GM21786 (cell line): Measurements from ENCODE around the gene CHFR.
"Not testable (repeated sequence)": the region's sequence is repeated elsewhere in the genome, so short reads cannot be mapped to it uniquely, and the experiment has no call there.

Experiments
- ATAC-seq: cut with Tn5 transposase; IDR thresholded peaks from one replicate; pipeline ENCODE4 v1.9.1; 2021; ENCODE audit not compliant: unreplicated experiment

CHFR gene

GRCh38 chr12:132812631-132813305, 74.6 kb downstream of the CHFR start:
- ATAC-seq = no peak

DNA sequence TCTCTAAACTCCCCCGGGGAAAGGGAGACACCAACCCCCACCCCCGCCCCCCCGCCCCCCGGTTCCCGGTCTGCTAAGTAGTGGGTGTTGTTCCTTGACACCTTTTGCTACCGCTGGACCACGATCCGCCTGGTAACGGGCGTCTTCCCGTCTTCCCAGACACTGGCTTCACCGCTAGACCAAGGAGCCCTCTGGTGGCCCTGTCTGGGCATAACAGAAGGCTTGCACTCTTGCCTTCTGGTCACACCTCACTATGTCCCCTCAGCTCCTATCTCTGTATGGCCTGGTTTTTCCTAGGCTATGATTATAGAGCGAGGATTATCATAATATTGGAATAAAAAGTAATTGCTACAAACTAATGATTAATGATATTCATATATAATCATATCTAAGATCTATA, 78.0 kb downstream of the CHFR start:
- not testable (repeated sequence) for ATAC-seq

GRCh38 chr12:132807295-132808092, 79.9 kb downstream of the CHFR start:
- ATAC-seq = no peak

GRCh38 chr12:132806857-132807256, 80.5 kb downstream of the CHFR start:
- no peak for ATAC-seq

- no peak for ATAC-seq
These were observed 83.0 kb downstream of the CHFR start for GRCh38 chr12:132804426-132804861.

- ATAC-seq = no peak
These were observed 83.5 kb downstream of the CHFR start for GRCh38 chr12:132803888-132804287.

GRCh38 chr12:132803125-132803524, 84.3 kb downstream of the CHFR start:
- no peak for ATAC-seq

GRCh38 chr12:132801741-132802140, 85.7 kb downstream of the CHFR start:
- no peak for ATAC-seq

GRCh38 chr12:132798836-132799235, 88.6 kb downstream of the CHFR start:
- ATAC-seq = no peak

GRCh38 chr12:132797820-132798570, 89.4 kb downstream of the CHFR start:
- ATAC-seq = no peak

DNA sequence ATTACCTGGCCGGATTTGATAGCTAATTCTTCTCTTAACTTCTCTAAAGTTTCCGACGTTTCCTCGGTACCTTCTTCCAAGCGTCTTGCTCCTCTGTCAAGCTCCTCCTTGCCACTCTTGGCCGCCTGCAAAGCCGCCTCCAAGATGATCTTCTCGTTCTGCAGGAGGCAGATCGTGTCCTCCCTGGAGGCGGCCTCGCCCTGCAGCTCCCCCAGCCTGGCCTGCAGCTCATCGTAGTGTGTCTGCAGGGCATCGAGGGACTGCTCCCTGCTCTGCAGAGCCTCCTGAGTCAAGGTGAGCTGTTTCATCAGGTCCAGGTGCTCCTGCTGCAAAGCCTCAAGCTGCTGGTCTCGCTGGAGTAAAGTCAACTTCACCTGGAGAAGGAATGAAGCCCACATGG, 91.6 kb downstream of the CHFR start:
- no peak for ATAC-seq

DNA sequence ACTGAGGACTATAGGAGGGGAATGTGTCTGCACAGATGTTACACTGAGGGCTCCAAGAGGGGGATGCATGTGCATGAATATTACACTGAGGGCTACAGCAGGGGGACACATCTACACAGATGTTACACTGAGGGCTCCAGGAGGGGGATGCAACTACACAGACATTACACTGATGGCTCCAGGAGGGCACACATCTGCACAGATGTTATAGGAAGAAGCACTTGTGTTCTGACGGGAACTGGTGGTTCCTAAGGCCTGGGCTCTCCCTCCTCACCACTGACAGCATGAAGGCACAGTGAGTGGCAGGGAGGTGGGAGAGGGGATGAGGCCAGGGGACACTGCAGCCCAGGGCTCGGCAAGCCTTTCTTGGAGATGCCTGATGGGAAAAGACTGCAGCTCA, 95.5 kb downstream of the CHFR start:
- not testable (repeated sequence) for ATAC-seq

- no peak for ATAC-seq
These were observed 98.3 kb downstream of the CHFR start for GRCh38 chr12:132789099-132789471.

GRCh38 chr12:132788375-132789098, 98.9 kb downstream of the CHFR start:
- no peak for ATAC-seq

DNA sequence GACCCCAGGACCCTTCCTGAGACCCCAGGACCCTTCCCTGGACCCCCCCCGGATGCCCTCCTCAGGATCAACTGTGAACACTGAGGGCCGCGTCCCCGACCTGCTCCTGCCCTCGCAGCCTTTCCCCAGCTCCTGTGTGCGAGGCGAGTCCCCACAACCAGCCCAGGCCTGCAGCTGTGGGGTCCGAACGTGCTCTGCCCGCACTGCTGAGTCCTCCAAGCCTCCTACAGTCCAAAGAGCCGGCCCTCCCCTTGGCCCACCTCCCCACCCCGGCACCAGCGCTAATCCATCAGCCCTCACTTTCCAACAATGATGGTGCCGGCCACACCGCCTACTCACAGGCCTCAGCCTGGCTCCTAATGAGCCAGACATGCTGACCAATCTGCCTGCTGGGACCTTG, 99.5 kb downstream of the CHFR start:
- ATAC-seq = no peak

GRCh38 chr12:132786192-132786591, 101.2 kb downstream of the CHFR start:
- no peak for ATAC-seq

DNA sequence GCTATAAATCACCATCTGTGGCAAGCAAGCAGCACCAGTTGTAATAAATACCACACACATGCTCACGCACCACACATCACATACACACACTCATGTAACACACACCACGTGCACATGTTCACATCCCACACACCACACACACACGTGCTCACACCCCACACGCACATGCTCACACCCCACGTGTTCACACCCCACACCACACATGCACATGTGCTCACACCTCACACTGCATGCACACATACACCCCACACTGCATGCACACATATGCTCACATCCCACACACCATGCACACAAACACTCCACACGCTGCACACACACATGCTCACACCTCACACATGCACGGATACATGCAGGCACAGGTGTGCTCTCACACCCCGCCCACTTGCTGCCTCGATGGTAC, 102.8 kb downstream of the CHFR start:
- no peak for ATAC-seq

GRCh38 chr12:132783917-132784531, 103.4 kb downstream of the CHFR start:
- ATAC-seq = no peak
